ENCODE data around the gene TMEM132E.
A peak's percentile ranks its signal among the peaks of the same experiment; 100 is the strongest.

Gene TMEM132E

DNA sequence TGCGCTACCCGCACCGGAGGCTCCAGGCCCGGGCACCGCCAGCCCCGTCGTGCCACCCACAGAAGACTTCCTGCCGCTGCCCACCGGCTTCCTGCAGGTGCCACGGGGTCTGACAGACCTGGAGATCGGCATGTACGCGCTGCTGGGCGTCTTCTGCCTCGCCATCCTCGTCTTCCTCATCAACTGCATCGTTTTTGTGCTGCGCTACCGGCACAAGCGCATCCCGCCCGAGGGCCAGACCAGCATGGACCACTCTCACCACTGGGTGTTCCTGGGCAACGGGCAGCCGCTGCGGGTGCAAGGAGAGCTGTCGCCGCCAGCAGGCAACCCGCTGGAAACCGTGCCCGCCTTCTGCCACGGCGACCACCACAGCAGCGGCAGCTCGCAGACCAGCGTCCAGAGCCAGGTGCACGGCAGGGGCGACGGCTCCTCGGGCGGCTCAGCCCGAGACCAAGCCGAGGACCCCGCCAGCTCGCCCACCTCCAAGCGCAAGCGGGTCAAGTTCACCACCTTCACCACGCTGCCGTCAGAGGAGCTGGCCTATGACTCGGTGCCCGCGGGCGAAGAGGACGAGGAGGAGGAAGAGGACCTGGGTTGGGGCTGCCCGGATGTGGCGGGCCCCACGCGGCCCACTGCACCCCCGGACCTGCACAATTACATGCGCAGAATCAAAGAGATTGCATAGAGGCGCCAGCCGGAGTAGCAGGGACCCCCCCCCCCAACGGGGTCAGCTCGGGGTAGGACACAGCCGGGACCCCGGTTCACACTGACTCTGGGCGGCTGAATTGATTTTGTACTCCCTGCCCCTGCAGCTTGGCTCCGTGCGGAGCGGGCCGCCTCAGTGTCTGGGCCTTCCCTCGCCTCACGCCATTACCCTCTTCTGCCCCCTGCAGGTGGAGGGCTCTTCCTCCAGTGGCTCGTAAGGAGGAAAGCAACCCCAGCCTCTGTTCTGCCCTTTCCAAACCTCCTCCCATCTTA, 58.5 kb downstream of the TMEM132E start:
- peak; percentile 62 for DNase-seq

DNA sequence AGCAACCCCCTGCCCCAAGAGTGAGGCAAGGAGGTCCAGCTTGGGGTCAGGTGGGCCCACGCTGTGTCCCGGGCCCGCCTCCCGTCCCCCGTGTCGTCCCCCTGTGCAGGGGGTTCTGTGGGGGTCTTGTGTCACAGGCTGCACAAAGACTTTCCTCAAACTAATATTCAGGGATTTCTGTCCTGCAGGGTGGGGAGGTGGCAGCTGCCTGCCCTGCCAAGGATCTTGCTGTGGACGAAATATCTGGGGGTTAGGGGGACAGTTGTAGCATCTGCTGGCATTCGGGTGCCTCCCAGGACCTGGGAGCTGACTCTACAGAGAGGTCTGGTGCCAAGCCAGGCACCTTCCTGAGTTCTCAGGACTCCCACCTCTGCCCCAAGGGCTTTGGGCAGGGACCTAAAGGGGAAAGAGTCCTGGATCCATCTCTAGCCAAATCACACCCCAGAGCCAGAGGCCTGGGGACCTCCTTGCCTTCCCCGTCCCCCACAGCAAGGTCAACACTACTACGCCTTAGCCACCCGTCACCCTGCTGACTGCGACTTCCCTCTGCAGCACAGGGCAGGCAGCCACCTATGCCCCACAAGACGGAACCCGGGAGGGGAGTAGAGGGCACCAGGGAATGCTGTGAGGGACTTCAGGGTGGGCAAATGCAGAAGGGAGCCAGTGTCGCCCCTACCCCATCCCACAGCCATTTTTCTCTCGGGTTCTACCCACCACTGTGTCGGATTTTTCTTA, 59.3 kb downstream of the TMEM132E start:
- DNase-seq = no peak

- no peak for DNase-seq
Measured at GRCh38 chr17:34639706-34640425, 60.5 kb downstream of the TMEM132E start.

DNA sequence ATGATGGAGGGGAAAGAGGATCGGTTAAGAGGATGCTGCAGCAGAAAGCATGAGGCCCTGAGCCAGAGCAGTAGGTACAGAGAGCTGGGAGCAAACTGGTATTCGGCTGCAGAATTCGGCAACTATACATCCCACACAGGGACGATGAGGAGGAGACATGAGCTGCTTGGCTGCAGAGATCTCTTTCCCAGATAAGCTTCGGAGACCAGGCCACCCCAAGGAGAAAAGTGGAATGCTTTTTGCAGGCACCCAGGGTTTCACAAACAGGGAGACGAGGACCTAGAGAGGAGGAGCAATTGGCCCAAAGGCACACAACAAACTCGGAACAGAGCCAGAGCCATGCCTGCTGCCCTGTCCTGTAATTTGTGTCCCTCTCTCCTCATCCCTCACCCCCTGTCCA, 62.0 kb downstream of the TMEM132E start:
- DNase-seq = no peak

- no peak for DNase-seq
Measured at GRCh38 chr17:34644941-34645550, 65.7 kb downstream of the TMEM132E start.

GRCh38 chr17:34645594-34645993, 66.2 kb downstream of the TMEM132E start:
- DNase-seq = no peak

GRCh38 chr17:34647511-34647910, 68.1 kb downstream of the TMEM132E start:
- no peak for DNase-seq

DNA sequence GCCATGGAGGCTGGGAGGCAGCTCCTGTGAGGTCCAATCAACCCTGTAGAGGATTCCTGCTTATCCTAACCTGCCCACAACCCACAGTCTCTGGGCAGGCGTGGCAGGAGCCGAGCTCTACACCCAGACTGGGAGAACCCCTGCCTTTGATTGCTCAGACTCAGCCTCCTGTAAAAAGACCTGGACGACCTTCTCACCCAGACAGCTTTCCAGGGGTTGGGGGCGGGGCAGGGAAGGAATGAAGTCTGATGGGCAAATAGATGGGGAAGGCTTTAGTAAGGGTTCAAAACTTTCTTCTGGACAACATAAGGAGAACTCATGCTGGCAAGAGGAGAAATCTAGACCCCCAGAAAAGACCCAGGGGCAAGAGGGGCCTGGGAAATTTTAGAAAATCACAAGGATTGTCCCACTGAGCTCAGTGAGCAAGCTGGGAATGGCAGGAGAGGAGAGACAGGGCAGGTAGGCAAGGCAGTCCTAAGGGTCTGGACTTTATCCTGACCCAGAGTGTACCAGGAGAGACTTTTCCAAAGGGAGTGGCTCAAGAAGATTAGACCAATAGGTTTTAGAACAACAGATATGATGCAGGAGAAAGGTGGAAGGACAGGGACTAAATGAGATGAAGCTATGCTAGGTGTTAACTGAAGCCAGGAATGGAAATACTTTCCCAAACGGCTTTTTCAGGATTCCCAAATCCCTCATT, 70.8 kb downstream of the TMEM132E start:
- no peak for DNase-seq

GRCh38 chr17:34651402-34651811, 72.0 kb downstream of the TMEM132E start:
- DNase-seq = no peak

- DNase-seq = no peak
Measured at GRCh38 chr17:34652021-34652555, 72.7 kb downstream of the TMEM132E start.

DNA sequence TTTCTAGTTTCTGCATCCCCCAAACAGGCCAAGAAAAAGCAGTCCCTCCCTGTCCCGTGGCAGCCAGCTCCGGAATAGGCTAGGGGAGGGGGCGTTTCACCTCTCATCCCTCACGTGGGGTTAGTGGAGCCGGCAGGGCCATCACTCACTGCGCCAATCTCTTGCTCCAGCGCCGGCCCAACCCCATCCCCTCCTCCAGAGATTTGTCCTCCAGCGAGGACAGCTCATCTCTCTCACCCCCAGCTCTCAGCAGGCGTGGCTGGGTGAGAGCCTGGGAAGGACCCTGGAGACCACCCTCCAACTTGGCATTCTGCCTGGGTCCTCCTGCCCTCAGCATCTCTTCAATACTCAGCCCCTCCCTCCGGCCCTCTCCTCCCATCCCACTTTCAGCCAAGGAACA, 74.1 kb downstream of the TMEM132E start:
- no peak for DNase-seq

- no peak for DNase-seq
Measured at GRCh38 chr17:34654276-34654880, 75.0 kb downstream of the TMEM132E start.

DNA sequence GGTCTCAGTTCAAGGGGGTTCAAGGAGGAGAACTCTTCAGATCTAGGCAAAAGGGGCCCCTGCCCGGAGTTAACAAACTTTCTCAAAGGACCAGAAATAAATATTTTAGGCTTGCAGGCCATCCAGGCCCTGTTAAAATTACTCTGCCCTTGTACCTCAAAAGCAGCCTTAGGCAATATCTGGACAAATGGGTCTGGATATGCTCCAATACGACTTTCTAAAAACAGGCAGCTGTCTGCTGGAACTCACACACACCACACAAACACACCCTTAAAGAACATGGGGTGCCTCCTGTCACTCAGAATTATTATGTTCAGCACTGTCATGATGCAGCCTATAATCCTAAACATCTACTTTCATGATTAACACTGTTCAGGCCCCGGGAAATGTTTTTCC, 75.5 kb downstream of the TMEM132E start:
- no peak for DNase-seq

DNA sequence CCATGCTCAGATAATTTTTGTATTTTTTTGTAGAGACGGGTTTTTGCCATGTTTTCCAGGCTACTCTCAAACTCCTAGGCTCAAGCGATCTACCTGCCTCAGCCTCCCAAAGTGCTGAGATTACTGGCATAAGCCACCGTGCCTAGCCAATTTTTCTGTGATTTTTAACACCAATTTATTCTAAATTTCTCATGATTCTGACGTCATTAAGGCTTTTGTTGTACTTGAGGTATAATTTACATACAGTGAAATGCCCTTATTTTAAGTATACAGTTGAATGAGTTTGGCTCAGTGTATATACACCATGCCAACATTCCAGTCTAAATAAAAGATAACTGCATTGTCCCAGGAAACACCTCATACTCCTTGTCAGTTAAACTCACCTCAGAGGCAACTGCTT, 77.4 kb downstream of the TMEM132E start:
- no peak for DNase-seq

DNA sequence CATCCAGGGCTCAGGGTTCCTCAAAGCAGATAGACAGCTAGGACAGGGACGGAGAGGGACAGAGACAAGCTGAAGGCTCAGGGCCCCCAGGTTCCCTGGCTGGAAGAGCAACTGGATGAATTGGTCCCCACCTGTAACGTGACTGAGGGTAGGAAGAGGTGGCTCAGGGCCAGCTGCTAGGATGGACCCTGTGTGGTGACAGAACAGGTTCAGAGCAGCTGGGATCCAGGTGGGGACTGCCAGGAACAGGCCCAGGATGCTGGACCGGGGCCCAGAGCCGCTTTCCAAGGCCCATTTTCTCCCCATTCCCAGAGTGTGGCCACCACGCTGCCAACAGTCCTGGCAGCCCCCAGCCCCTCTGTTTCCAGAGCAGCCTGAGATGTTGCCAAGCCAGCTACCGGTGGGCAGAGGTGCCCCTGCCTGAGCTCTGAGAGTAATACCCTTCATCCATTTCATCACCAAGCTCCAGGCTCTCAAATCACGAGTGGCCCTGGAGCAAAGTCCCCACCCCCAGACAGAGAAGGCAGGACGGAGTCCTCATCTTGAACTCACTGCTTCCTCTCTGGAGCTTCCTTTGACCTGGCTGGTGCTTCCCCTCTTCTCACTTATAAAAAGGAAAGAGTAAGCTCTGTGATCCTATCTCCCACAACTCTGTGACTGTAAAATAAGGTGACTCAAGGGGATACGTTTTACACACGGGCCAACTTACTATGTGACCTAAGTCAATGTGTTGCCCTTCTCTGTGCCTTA, 79.6 kb downstream of the TMEM132E start:
- no peak for DNase-seq

DNA sequence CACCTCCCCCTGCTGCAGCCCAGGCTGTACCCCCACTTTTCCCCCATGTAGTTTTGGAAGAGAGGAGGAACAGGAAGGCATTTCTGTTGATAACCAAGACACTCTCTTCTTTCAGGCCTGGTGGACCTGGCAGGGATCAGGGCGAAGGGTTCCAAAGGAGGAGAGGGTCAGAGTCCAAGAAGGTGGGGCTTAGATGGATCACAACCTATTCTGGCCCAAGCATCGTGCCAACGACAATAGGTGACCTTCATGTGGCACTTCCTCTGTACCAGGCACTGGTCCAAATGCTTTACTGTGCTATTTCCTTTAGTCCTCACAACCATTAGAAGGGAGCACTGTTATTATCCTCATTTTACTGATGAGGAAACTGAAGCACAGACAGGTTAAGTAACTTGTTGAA, 84.3 kb downstream of the TMEM132E start:
- DNase-seq = no peak

DNA sequence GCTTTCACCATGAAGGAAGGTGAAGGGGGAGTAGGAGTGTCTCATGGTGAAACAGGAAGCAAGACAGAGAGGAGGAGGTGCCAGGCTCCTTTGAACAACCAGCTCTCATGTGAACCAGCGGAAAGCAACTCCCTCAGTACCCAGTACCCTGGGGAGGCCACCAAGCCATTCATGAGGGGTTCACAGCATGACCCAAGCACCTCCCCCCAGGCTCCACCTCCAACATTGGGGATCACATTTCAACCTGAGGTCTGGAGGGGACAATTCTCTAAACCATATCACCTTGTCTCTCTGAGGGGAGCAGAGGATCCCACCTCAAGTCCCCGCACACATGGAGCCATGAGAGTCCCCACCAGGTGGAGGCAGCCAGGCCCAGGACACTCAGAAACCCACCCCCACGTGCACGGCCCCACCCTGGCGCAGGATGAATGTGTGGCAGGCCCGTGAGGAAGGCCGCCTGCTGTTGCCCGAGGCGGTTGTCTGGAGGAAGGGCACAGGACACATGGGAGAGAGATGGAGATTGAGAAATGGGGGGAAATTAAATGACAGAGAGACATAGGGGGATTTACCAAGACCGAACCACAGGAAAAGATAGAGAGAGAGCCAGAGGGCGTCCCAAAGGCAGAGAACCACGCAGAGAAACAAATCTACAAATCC, 85.9 kb downstream of the TMEM132E start:
- no peak for DNase-seq

- no peak for DNase-seq
Measured at GRCh38 chr17:34665819-34666763, 86.7 kb downstream of the TMEM132E start.

- no peak for DNase-seq
Measured at GRCh38 chr17:34667656-34668055, 88.3 kb downstream of the TMEM132E start.

Data from DMS53 (cell line).